T1000 (cell line): ENCODE data around the gene NEUROG2.
"Not testable (repeated sequence)": the region's sequence is repeated elsewhere in the genome, so short reads cannot be mapped to it uniquely, and the experiment has no call there.

Source experiments
- DNase-seq: peaks from one replicate; lab custom pipeline; 2025; ENCODE audit warnings: mixed read lengths; lab: John Stamatoyannopoulos, UW

Gene NEUROG2

GRCh38 chr4:112516066-112516470 lies at the start of gene NEUROG2:
NEUROG2 (minus strand) TSS chr4:112516180; CDS start chr4:112515475, 705 bp downstream.
- DNase-seq, result no peak

DNA sequence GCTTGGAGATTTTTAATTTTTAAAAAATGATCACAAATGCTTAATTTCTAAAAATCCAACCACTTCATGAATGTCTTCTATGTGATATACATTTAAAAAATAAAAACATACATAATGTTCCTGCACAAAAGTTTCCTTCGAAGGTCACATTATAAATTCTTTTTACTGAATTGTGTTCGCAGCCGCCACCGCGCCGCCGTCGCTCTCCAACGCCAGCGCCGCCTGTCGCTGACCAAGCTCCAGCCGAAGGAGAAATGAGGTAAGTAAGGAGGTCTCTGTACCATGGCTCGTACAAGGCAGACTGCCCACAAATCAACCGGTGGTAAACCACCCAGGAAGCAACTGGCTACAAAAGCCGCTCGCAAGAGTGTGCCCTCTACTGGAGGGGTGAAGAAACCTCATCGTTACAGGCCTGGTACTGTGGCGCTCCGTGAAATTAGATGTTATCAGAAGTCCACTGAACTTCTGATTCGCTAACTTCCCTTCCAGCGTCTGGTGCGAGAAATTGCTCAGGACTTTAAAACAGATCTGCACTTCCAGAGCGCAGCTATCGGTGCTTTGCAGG lies 48.8 kb upstream of the NEUROG2 start:
- DNase-seq, result no peak

GRCh38 chr4:112563431-112564200 lies 47.6 kb upstream of the NEUROG2 start:
- DNase-seq, result no peak

DNA sequence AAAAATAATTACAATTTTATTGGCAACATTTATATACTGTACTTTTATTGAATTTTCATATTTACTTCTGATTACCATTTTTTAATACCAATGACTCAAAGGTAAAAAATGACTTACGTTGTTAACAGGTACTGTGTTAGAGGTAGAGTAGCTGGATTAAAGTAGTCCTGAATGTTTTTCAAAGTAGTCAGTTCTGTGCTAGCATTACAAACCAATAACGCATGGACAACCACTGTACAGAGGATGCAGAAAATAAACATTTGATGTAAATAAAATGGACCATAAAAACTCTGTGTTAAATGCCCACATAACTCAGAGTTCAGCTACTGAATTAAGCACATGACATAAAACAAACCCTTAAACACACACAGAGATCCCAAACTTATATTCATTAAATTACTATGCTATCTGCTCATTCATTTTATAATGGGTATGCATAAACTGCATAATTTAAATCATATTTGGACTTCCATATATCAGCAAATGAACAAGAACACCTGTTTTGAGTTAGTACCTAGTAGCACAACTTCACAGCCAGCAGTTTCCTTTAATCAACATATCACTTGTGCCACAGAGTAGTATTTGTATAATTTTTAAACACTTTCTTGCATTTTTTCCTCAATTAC lies 46.4 kb upstream of the NEUROG2 start:
- no peak for DNase-seq

- DNase-seq, result no peak
These were observed 44.1 kb upstream of the NEUROG2 start for GRCh38 chr4:112560084-112560483.

GRCh38 chr4:112559053-112559452 lies 43.1 kb upstream of the NEUROG2 start:
- DNase-seq, result no peak

- no peak for DNase-seq
These were observed 41.9 kb upstream of the NEUROG2 start for GRCh38 chr4:112557676-112558411.

GRCh38 chr4:112554271-112554670 lies 38.3 kb upstream of the NEUROG2 start:
- DNase-seq, result not testable (repeated sequence)

- no peak for DNase-seq
These were observed 36.7 kb upstream of the NEUROG2 start for GRCh38 chr4:112552668-112553067.

DNA sequence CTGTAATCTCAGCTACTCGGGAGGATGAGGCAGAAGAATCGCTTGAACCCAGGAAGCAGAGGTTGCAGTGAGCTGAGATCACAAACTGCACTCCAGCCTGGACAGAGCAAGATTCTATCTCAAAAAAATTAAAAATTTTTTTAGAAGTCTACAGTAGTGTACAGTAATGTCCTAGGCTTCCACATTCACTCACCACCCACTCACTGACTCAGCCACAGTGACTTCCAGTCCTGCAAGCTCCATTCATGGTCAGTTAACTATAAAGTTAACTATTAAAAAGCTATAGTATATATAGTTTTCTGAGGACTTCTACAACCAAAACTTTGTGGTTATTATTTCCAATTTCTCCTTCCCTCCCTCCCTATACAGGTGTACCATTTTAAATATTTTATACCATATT lies 34.7 kb upstream of the NEUROG2 start:
- no peak for DNase-seq

- DNase-seq, result no peak
These were observed 30.5 kb upstream of the NEUROG2 start for GRCh38 chr4:112546476-112546875.

GRCh38 chr4:112545346-112545745 lies 29.4 kb upstream of the NEUROG2 start:
- DNase-seq, result no peak

DNA sequence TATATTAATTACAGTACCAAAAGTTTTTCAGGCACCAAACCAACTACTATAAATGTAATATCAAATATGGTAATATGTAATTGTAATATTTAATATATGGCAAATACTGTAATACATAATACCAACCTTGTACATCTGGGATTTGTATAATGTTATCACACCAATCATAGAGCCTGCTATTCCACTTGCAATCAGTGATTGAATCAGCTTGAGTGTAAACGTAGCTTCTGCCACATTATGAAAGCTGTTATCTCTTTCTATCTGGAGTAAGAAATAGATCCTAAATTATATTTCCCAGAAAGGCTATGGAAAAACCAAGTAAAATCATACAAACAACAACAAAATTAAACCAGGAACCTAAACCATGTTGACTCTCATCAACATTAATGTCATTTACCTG lies 24.7 kb upstream of the NEUROG2 start:
- DNase-seq, result no peak

GRCh38 chr4:112536123-112536522 lies 20.1 kb upstream of the NEUROG2 start:
- DNase-seq, result no peak

DNA sequence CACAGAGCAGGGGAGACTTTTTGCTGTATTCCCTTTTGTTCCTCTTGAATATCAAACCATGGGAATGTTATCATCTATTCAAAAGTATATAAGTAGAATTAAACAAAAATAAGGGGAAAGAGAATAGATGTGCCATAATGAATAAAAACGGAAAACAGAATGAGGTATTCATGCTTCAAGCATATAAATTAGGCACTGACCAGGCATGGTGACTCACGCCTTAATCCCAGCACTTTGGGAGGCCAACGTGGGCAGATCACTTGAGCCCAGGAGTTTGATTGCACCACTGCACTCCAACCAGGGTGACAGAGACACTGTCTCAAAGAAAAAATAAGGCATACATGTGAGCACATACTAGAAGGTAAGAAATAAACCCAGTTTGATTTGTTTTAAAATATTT lies 16.3 kb upstream of the NEUROG2 start:
- peak; percentile 15 for DNase-seq

DNA sequence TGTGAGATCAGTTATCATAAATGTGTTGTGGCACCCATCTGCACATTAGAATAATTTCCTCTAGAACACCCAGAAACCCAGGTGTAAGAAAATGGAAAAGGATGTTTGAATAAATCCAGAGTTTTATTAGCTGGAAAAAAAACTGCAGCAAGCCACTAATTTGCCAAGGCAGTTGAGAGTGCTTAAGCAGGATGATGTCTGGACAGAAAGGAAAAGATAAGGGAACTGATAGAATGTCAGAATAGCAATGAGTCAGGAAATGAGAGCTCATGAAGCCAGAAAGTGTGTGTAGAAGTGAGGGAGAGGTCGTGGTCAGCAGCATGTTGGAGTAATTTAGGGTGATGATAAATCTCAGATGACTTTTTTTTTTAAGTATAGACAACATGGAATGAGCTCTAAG lies 15.2 kb upstream of the NEUROG2 start:
- DNase-seq, result no peak

GRCh38 chr4:112526061-112526460 lies 10.1 kb upstream of the NEUROG2 start:
- DNase-seq, result no peak

DNA sequence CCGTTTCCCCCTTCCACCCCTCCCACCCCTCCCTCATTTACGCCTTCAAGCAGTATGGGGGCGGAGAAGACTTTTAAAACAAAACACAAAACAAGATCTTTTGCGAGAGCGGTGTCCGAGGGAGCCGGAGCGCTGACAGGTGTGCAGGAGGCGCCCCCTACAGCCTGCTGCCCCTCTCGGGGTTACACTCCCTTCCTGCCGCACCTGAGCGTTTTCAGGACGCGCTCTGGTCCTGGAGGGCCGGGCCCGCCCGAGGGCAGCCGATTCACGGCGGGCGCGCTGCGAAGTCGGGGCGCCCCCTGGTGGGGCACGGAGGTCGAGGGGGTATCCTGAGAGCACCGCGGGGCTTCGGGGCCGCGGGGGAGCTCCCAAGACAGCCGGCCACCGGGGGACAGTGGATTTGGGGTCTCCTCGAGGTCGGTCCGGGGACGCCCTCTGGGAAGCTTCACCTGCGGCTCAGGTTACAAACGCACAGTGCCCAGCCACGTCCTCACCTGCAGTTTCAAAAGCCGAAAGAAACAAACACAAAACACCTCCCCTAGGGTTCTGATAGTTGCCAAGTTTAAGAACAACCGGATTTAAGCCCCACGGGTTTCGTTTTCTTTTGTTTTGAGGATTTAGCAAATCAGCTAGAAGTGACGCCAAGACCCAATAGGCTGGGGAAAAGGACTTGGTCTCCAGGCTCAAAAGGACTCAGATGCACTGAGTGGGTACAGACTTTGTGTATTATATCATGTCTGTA lies 8.0 kb upstream of the NEUROG2 start:
- DNase-seq, result no peak

- DNase-seq, result no peak
These were observed 7.2 kb upstream of the NEUROG2 start for GRCh38 chr4:112523008-112523721.

- DNase-seq, result not testable (repeated sequence)
These were observed 6.5 kb upstream of the NEUROG2 start for GRCh38 chr4:112522431-112522830.
